MCF 10A (cell line): ENCODE data around the gene TGFB1I1. TPM values are rescaled to one million over a fixed set of nuclear protein-coding genes. Genes with fewer than 3 reads are reported as not detected.
"Not testable (repeated sequence)": the region's sequence is repeated elsewhere in the genome, so short reads cannot be mapped to it uniquely, and the experiment has no call there.

ENCODE experiments used
- BruUV-seq: library from RNA; stranded (reverse); fragments of 400-500 nt; replicated peaks from 2 replicates; lab custom pipeline; 2021; lab: Mats Ljungman, UMichigan
- CTCF ChIA-PET: fragments of 300-600 bp; sonication (Branson Sonifier 250); formaldehyde crosslinking; extraction: SDS; loops from one replicate; lab custom pipeline; 2021; ENCODE audit warnings: antibody characterized with exemption, inconsistent platforms; lab: Yijun Ruan, JAX
- POLR2A ChIA-PET: fragments of 300-600, 350-650 bp; sonication (Branson Sonifier 250); formaldehyde crosslinking; extraction: SDS; loops from one replicate; lab custom pipeline; 2020; ENCODE audit warnings: antibody characterized with exemption, inconsistent platforms; lab: Yijun Ruan, JAX
- DNase-seq: peaks from one replicate; pipeline ENCODE4 v3.0.0-alpha.2; 2018; ENCODE audit not compliant: unreplicated experiment
- H3K27ac Mint-ChIP-seq: one replicate; pipeline ENCODE4 v1.8.0; 2022; ENCODE audit warnings: mild to moderate bottlenecking, low read depth, mixed read lengths; ENCODE audit not compliant: unreplicated experiment
- H3K27me3 Mint-ChIP-seq: one replicate; pipeline ENCODE4 v1.8.0; 2022; ENCODE audit warnings: mixed read lengths; ENCODE audit not compliant: insufficient read depth, unreplicated experiment
- H3K36me3 Mint-ChIP-seq: one replicate; pipeline ENCODE4 v1.8.0; 2022; ENCODE audit warnings: mild to moderate bottlenecking, moderate library complexity, mixed read lengths; ENCODE audit not compliant: insufficient read depth, unreplicated experiment
- H3K4me1 Mint-ChIP-seq: one replicate; pipeline ENCODE4 v1.8.0; 2022; ENCODE audit warnings: mixed read lengths; ENCODE audit not compliant: insufficient read depth, unreplicated experiment
- H3K4me3 Mint-ChIP-seq: one replicate; pipeline ENCODE4 v1.8.0; 2022; ENCODE audit warnings: mild to moderate bottlenecking, moderate library complexity, mixed read lengths; ENCODE audit not compliant: unreplicated experiment
- H3K9me3 Mint-ChIP-seq: one replicate; pipeline ENCODE4 v1.8.0; 2022; ENCODE audit warnings: mixed read lengths; ENCODE audit not compliant: unreplicated experiment
- intact Hi-C: fragments of 100-400 bp; cut with micrococcal nuclease; formaldehyde crosslinking; loops from 2 replicates; pipeline ENCODE4 v1.14.1; 2022
- total RNA-seq: library from RNA; stranded (reverse); gene quantifications from 2 replicates; pipeline ENCODE4 v1.2.3, GENCODE V29; 2022
- TF ChIP-seq, protein P1 (sequence below): fragments of 200-600 bp; IDR thresholded peaks from one replicate; pipeline ENCODE4 v1.8.0; 2022; ENCODE audit warnings: antibody characterized with exemption, mild to moderate bottlenecking; ENCODE audit not compliant: unreplicated experiment

The TGFB1I1 gene
- total RNA-seq, 1 experiment from 2014 or later: 14.7 TPM

DNA sequence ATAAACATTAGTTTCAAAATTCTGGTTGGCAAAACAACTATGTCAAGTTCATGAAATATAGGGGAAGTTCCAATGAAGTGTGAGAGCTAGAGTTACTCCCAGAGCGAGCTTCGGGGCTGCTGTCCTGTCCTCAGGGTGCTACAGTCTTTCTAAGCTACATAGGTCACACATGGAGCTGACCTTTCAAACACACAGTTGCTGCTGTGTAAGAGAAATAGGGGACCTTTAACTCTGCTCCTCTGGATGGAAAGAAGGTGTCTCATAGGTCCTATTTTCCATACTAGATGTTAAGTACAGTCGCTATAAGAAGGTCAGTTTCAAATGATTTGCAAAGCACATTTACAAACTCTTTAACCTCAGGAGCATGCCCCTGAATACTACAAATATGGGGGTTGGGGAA is 49.4 kb downstream of the TGFB1I1 start:
- intact Hi-C loops: no loop called here
- Mint-ChIP-seq H3K27ac (no peak overlapping the region), H3K9me3 (no peaks in the 10 kb centered on the region), H3K36me3 (no peaks in the 10 kb centered on the region), H3K4me3 (no peak overlapping the region), H3K27me3 (peaks cover 9% of the 10 kb centered on the region), H3K4me1 (no peaks in the 10 kb centered on the region)
- POLR2A ChIA-PET: no interaction called here
- TF ChIP-seq, protein P1, sequence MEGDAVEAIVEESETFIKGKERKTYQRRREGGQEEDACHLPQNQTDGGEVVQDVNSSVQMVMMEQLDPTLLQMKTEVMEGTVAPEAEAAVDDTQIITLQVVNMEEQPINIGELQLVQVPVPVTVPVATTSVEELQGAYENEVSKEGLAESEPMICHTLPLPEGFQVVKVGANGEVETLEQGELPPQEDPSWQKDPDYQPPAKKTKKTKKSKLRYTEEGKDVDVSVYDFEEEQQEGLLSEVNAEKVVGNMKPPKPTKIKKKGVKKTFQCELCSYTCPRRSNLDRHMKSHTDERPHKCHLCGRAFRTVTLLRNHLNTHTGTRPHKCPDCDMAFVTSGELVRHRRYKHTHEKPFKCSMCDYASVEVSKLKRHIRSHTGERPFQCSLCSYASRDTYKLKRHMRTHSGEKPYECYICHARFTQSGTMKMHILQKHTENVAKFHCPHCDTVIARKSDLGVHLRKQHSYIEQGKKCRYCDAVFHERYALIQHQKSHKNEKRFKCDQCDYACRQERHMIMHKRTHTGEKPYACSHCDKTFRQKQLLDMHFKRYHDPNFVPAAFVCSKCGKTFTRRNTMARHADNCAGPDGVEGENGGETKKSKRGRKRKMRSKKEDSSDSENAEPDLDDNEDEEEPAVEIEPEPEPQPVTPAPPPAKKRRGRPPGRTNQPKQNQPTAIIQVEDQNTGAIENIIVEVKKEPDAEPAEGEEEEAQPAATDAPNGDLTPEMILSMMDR: no peak
- no peak for DNase-seq
- no TSS peak for BruUV-seq
- CTCF ChIA-PET: interaction anchor here (0.7 kb wide), 1 partner anchor 12 kb away, joined by 3 read pairs; no protein-coding TSS in a partner anchor

DNA sequence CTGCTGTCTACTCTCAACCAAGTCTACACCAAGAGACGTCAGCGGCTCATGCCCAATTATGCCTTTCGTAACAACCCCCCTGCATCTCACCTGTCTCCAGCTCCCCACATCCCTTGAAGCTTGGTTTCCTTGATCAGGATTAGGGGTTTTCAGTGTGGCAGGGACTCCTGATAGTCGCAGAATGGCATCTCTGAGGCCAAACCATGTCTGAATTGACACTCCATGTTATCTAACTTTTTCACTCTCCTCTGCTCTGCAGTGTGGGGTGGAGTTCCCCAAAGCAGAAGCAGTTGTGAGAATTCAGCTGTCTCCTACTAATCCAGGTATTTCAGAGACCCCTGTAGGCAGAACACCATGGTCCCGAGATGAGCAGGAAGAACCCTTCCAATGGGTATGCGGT is 50.1 kb downstream of the TGFB1I1 start:
- H3K4me3 Mint-ChIP-seq: no peak overlapping the region
- peaks cover 9% of the 10 kb centered on the region for H3K27me3 Mint-ChIP-seq
- H3K27ac Mint-ChIP-seq: no peak overlapping the region
- H3K9me3 Mint-ChIP-seq: no peaks in the 10 kb centered on the region
- BruUV-seq: no TSS peak
- ChIA-PET CTCF (interaction anchor here (0.7 kb wide), 1 partner anchor 11 kb away, joined by 3 read pairs; no protein-coding TSS in a partner anchor), POLR2A (interaction anchor here (1.1 kb wide), 1 partner anchor 14 kb away, joined by 3 read pairs; the partner anchor contains the start of gene RUSF1)
- TF ChIP-seq, protein P1: no peak
- intact Hi-C loops: no loop called here
- H3K36me3 Mint-ChIP-seq: no peaks in the 10 kb centered on the region
- no peaks in the 10 kb centered on the region for H3K4me1 Mint-ChIP-seq
- no peak for DNase-seq

DNA sequence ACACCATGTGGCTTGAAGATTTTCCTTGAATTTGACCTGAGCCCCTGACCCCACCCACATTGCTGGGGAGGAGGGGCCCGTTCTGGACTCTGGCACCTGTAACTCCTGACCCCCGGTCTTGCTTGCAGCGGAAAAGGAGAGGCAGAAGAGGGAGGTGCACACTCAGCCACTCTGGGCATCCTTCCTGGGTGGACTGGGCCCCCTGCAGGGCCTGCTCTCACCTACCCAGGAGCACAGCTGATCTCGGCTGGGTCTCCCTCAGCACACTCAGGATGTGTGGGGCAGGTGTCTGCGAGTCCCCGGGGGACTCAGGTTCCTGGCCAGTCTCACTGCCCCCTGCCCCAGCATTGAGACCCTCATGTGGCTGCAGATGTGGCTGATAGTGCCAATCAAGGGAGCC is 51.8 kb downstream of the TGFB1I1 start:
- intact Hi-C loops, BruUV-seq, CTCF ChIA-PET, H3K4me3 Mint-ChIP-seq, DNase-seq, H3K27ac Mint-ChIP-seq, H3K36me3 Mint-ChIP-seq, POLR2A ChIA-PET, H3K4me1 Mint-ChIP-seq, H3K9me3 Mint-ChIP-seq: not testable (repeated sequence)
- peaks cover 21% of the 10 kb centered on the region for H3K27me3 Mint-ChIP-seq

DNA sequence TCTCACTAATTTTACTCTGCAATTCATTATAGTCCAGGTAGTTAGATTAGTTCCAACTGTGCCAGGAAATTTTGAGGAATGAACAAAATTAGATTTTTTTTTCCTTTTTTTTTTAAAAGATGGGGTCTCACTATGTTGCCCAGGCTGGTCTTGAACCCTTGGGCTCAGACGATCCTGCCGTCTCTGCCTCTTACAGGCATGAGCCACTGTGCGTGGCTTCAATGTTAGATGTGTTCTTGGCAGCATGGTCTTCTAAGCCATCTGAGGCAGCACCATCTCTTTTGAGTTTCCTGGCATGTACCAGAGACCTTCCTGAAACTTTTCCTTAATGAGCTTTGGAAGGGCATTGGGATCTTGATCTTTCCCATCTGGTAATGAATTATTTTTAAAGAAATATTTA is 53.2 kb downstream of the TGFB1I1 start:
- Mint-ChIP-seq H3K4me3 (no peak overlapping the region), H3K36me3 (no peaks in the 10 kb centered on the region), H3K4me1 (no peaks in the 10 kb centered on the region), H3K27ac (no peak overlapping the region), H3K27me3 (peaks cover 27% of the 10 kb centered on the region), H3K9me3 (no peaks in the 10 kb centered on the region)
- no peak for DNase-seq
- no TSS peak for BruUV-seq
- TF ChIP-seq, protein P1: no peak
- ChIA-PET CTCF (no interaction called here), POLR2A (no interaction called here)
- intact Hi-C loops: no loop called here

Other genes with a start within 250 kb of the TGFB1I1 start
- 0.76 TPM in 1 of 2 replicates, not detected in the other for gene ITGAM, start 212.2 kb upstream of the TGFB1I1 start, total RNA-seq
- 0.14 and 1.2 TPM in 2 replicates for gene ITGAX, start 117.0 kb upstream of the TGFB1I1 start, total RNA-seq
- gene ITGAD, start 78.8 kb upstream of the TGFB1I1 start, total RNA-seq: not detected in 2 replicates
- gene COX6A2, start 43.8 kb upstream of the TGFB1I1 start, total RNA-seq: not detected in 2 replicates
- gene ZNF843, start 29.4 kb upstream of the TGFB1I1 start, total RNA-seq: 0.19 and 0.29 TPM in 2 replicates
- 8.1 and 10.1 TPM in 2 replicates for gene ARMC5, start 12.7 kb upstream of the TGFB1I1 start, total RNA-seq
- gene SLC5A2, start 11.0 kb downstream of the TGFB1I1 start, total RNA-seq: not detected in 2 replicates
- gene RUSF1, start 36.2 kb downstream of the TGFB1I1 start, total RNA-seq: 72.0 and 88.8 TPM in 2 replicates
- not detected in 2 replicates for gene AHSP, start 55.7 kb downstream of the TGFB1I1 start, total RNA-seq